ENCODE data around the gene PNO1.
"Not testable (repeated sequence)": the region's sequence is repeated elsewhere in the genome, so short reads cannot be mapped to it uniquely, and the experiment has no call there.

PNO1 gene

DNA sequence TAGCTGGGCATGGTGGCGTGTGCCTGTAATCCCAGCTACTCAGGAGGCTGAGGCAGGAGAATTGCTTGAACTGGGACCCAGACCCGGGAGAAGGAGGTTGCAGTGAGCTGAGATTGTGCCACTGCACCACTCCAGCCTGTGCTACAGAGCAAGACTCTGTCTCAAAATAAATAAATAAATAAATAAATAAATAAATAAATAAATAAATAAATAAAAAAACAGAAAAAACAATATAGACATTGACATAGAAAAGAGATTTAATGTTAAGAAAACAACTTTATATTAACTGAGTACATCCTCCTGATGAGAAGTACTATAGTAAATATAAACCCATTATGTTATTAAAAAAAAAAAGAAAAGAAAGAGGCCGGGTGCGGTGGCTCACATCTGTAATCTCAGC is 39.8 kb upstream of the PNO1 start:
- no CpG with 5 or more reads among the region's 4 CpGs for WGBS (ENCODE audit: extremely low coverage, insufficient coverage, insufficient read length)
- not testable (repeated sequence) for H3K27me3 ChIP-seq (ENCODE audit: insufficient read depth, low read length); H3K36me3 ChIP-seq (ENCODE audit: control insufficient read depth in 1 of 2, insufficient read depth in 2 of 2, low read length in 2 of 2); H4K12ac ChIP-seq (ENCODE audit: low read depth, low read length); H3K4ac ChIP-seq (ENCODE audit: low read depth, low read length); H3K4me2 ChIP-seq (ENCODE audit: low read length); H2BK5ac ChIP-seq (ENCODE audit: low read depth, low read length, poor library complexity); H2AK5ac ChIP-seq (ENCODE audit: low read length); H3K14ac ChIP-seq (ENCODE audit: low read length); H4K8ac ChIP-seq (ENCODE audit: low read depth, low read length); H3K9me3 ChIP-seq (ENCODE audit: insufficient read depth, low read depth, low read length); H3K79me1 ChIP-seq (ENCODE audit: low read length); H3K18ac ChIP-seq (ENCODE audit: low read length); H3K23ac ChIP-seq (ENCODE audit: low read length); H3K4me1 ChIP-seq (ENCODE audit: control insufficient read depth in 1 of 2, insufficient read depth in 2 of 2, low read length in 2 of 2); H3K27ac ChIP-seq (ENCODE audit: low read depth, low read length); H2BK12ac ChIP-seq (ENCODE audit: low read length); H3K9ac ChIP-seq (ENCODE audit: low read length); H2BK120ac ChIP-seq (ENCODE audit: insufficient read depth, low read length, poor library complexity); H3K4me3 ChIP-seq (ENCODE audit: low read depth, low read length); DNase-seq; H2AFZ ChIP-seq (ENCODE audit: insufficient read depth, low read length, poor library complexity); H3K79me2 ChIP-seq (ENCODE audit: control insufficient read depth, insufficient read depth, low read length, poor library complexity); H4K91ac ChIP-seq (ENCODE audit: low read depth, low read length)

DNA sequence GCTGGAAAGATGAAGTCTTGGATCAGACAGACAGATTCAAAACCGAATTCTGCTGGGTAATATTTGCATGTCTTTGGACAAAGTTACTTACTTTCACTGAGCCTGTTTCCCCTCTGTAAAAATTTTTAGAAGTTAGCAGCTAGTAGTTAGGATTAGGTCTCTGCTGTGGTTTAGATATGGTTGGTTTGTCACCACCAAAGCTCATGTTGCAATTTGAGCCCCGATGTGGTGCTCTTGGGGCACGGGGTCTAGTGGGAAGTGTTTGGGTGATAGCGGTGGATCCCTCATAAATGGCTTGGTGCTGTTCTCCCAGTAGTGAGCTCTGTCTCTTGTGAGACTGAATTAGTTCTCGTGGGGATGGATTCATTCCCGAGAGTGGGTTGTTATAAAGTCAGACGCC is 38.9 kb upstream of the PNO1 start:
- Histone ChIP-seq H3K79me1 (ENCODE audit: low read length) (no peaks in the 10 kb centered on the region), H3K9ac (ENCODE audit: low read length) (no peak overlapping the region), H3K27ac (ENCODE audit: low read depth, low read length) (no peak overlapping the region), H3K23ac (ENCODE audit: low read length) (no peak overlapping the region), H3K36me3 (ENCODE audit: control insufficient read depth in 1 of 2, insufficient read depth in 2 of 2, low read length in 2 of 2) (no peaks in the 10 kb centered on the region), H2AFZ (ENCODE audit: insufficient read depth, low read length, poor library complexity) (no peak overlapping the region), H4K12ac (ENCODE audit: low read depth, low read length) (no peak overlapping the region), H2BK12ac (ENCODE audit: low read length) (no peak overlapping the region), H3K4me2 (ENCODE audit: low read length) (no peak overlapping the region), H3K18ac (ENCODE audit: low read length) (no peak overlapping the region), H3K27me3 (ENCODE audit: insufficient read depth, low read length) (no peaks in the 10 kb centered on the region), H2BK5ac (ENCODE audit: low read depth, low read length, poor library complexity) (no peak overlapping the region), H2AK5ac (ENCODE audit: low read length) (no peak overlapping the region), H2BK120ac (ENCODE audit: insufficient read depth, low read length, poor library complexity) (no peak overlapping the region), H4K8ac (ENCODE audit: low read depth, low read length) (no peak overlapping the region), H3K4ac (ENCODE audit: low read depth, low read length) (no peak overlapping the region), H3K79me2 (ENCODE audit: control insufficient read depth, insufficient read depth, low read length, poor library complexity) (no peaks in the 10 kb centered on the region), H3K4me1 (ENCODE audit: control insufficient read depth in 1 of 2, insufficient read depth in 2 of 2, low read length in 2 of 2) (peaks cover 0 to 3% of the 10 kb centered on the region in 2 experiments), H3K9me3 (ENCODE audit: insufficient read depth, low read depth, low read length) (no peaks in the 10 kb centered on the region), H3K4me3 (ENCODE audit: low read depth, low read length) (no peak overlapping the region), H4K91ac (ENCODE audit: low read depth, low read length) (no peak overlapping the region), H3K14ac (ENCODE audit: low read length) (no peak overlapping the region)
- no peak for DNase-seq
- WGBS (ENCODE audit: extremely low coverage, insufficient coverage, insufficient read length), result no CpG with 5 or more reads among the region's 7 CpGs

DNA sequence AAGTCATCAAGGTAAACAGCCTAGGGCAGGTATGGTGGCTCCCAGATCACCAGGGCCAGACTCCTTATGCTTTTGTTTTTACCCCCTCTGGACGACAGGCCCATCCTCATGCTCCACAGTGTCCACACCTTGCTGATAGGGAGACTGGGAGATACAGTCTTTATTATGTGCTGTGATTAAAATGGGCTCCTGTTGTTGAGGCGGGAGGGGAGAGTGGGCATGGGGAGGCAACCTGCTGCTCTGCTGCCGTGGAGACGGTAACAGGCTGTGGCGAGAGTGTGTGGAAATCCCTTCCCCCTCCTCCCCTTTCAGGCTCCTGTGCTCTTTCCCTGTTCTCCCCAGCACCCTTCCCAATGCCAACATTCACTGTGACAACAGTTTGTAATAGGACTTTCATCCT is 38.2 kb upstream of the PNO1 start:
- Histone ChIP-seq H2AK5ac (ENCODE audit: low read length) (no peak overlapping the region), H3K36me3 (ENCODE audit: control insufficient read depth in 1 of 2, insufficient read depth in 2 of 2, low read length in 2 of 2) (no peaks in the 10 kb centered on the region), H3K79me1 (ENCODE audit: low read length) (no peaks in the 10 kb centered on the region), H4K12ac (ENCODE audit: low read depth, low read length) (no peak overlapping the region), H3K4ac (ENCODE audit: low read depth, low read length) (no peak overlapping the region), H3K14ac (ENCODE audit: low read length) (no peak overlapping the region), H3K79me2 (ENCODE audit: control insufficient read depth, insufficient read depth, low read length, poor library complexity) (no peaks in the 10 kb centered on the region), H3K27me3 (ENCODE audit: insufficient read depth, low read length) (no peaks in the 10 kb centered on the region), H3K4me3 (ENCODE audit: low read depth, low read length) (no peak overlapping the region), H3K27ac (ENCODE audit: low read depth, low read length) (no peak overlapping the region), H2AFZ (ENCODE audit: insufficient read depth, low read length, poor library complexity) (no peak overlapping the region), H3K18ac (ENCODE audit: low read length) (no peak overlapping the region), H3K9me3 (ENCODE audit: insufficient read depth, low read depth, low read length) (no peaks in the 10 kb centered on the region), H4K91ac (ENCODE audit: low read depth, low read length) (no peak overlapping the region), H2BK120ac (ENCODE audit: insufficient read depth, low read length, poor library complexity) (no peak overlapping the region), H3K4me2 (ENCODE audit: low read length) (no peak overlapping the region), H2BK12ac (ENCODE audit: low read length) (no peak overlapping the region), H4K8ac (ENCODE audit: low read depth, low read length) (no peak overlapping the region), H3K4me1 (ENCODE audit: control insufficient read depth in 1 of 2, insufficient read depth in 2 of 2, low read length in 2 of 2) (peaks cover 0 to 3% of the 10 kb centered on the region in 2 experiments), H2BK5ac (ENCODE audit: low read depth, low read length, poor library complexity) (no peak overlapping the region), H3K9ac (ENCODE audit: low read length) (no peak overlapping the region), H3K23ac (ENCODE audit: low read length) (no peak overlapping the region)
- DNase-seq, result no peak
- WGBS (ENCODE audit: extremely low coverage, insufficient coverage, insufficient read length), result no CpG with 5 or more reads among the region's 5 CpGs

GRCh38 chr2:68121873-68122679 is 35.6 kb upstream of the PNO1 start:
- Histone ChIP-seq H3K4ac (ENCODE audit: low read depth, low read length) (no peak overlapping the region), H3K4me1 (ENCODE audit: control insufficient read depth in 1 of 2, insufficient read depth in 2 of 2, low read length in 2 of 2) (peaks cover 0 to 3% of the 10 kb centered on the region in 2 experiments), H3K23ac (ENCODE audit: low read length) (no peak overlapping the region), H3K79me1 (ENCODE audit: low read length) (no peaks in the 10 kb centered on the region), H2BK12ac (ENCODE audit: low read length) (no peak overlapping the region), H4K91ac (ENCODE audit: low read depth, low read length) (no peak overlapping the region), H2AK5ac (ENCODE audit: low read length) (no peak overlapping the region), H3K4me3 (ENCODE audit: low read depth, low read length) (no peak overlapping the region), H2BK120ac (ENCODE audit: insufficient read depth, low read length, poor library complexity) (no peak overlapping the region), H3K27ac (ENCODE audit: low read depth, low read length) (no peak overlapping the region), H4K12ac (ENCODE audit: low read depth, low read length) (no peak overlapping the region), H3K79me2 (ENCODE audit: control insufficient read depth, insufficient read depth, low read length, poor library complexity) (no peaks in the 10 kb centered on the region), H4K8ac (ENCODE audit: low read depth, low read length) (no peak overlapping the region), H3K9ac (ENCODE audit: low read length) (no peak overlapping the region), H3K14ac (ENCODE audit: low read length) (no peak overlapping the region), H3K9me3 (ENCODE audit: insufficient read depth, low read depth, low read length) (no peaks in the 10 kb centered on the region), H2AFZ (ENCODE audit: insufficient read depth, low read length, poor library complexity) (no peak overlapping the region), H2BK5ac (ENCODE audit: low read depth, low read length, poor library complexity) (no peak overlapping the region), H3K36me3 (ENCODE audit: control insufficient read depth in 1 of 2, insufficient read depth in 2 of 2, low read length in 2 of 2) (no peaks in the 10 kb centered on the region), H3K27me3 (ENCODE audit: insufficient read depth, low read length) (no peaks in the 10 kb centered on the region), H3K18ac (ENCODE audit: low read length) (no peak overlapping the region), H3K4me2 (ENCODE audit: low read length) (peak overlapping the region; percentile 31)
- DNase-seq, result peak; percentile 70 to 93
- no CpG with 5 or more reads among the region's 16 CpGs for WGBS (ENCODE audit: extremely low coverage, insufficient coverage, insufficient read length)
